Breast epithelium (tissue), 4 donors: ENCODE data around the gene MAPK14. TPM values are rescaled to one million over a fixed set of nuclear protein-coding genes. Genes with fewer than 3 reads are reported as not detected.

Experiments used
- DNase-seq, 2 donors: peaks; one replicate each; pipeline ENCODE4 v3.0.0-alpha.2; 2019; ENCODE audit warnings: low spot score in 2 of 2
- H3K27ac ChIP-seq, 2 donors: fragments of 200-600 bp; sonication (generic) in 1 of 2; one replicate each; pipeline ENCODE4 v1.5.1; 2016 to 2019; ENCODE audit warnings: mild to moderate bottlenecking in 1 of 2
- H3K27me3 ChIP-seq, 2 donors: fragments of 200-600 bp; sonication (generic) in 1 of 2; one replicate each; pipeline versions ENCODE4 v1.5.1 to v1.6.0; 2017 to 2019; ENCODE audit warnings: control low read depth in 1 of 2, mild to moderate bottlenecking in 1 of 2
- H3K36me3 ChIP-seq: fragments of 200-600 bp; one replicate; pipeline ENCODE4 v1.5.1; 2019
- H3K4me1 ChIP-seq, 2 donors: fragments of 200-600 bp; sonication (generic); one replicate each; pipeline ENCODE4 v1.5.1; 2016 to 2019; ENCODE audit warnings: control low read depth in 1 of 2
- H3K4me3 ChIP-seq, 3 donors: fragments of 200-600 bp; sonication (generic); 1 replicate in 2 of 3; 2 replicates in 1 of 3; pipeline ENCODE4 v1.5.1; 2016 to 2019; ENCODE audit warnings: mild to moderate bottlenecking in 3 of 3, moderate library complexity in 2 of 3
- H3K9me3 ChIP-seq, 2 donors: fragments of 200-600 bp; sonication (generic) in 1 of 2; one replicate each; pipeline ENCODE4 v1.5.1; 2016 to 2019; ENCODE audit warnings: control low read depth in 1 of 2
- POLR2A ChIP-seq: fragments of 450-650 bp; IDR thresholded peaks from one replicate; pipeline ENCODE4 v1.6.1; 2016; ENCODE audit warnings: antibody characterized with exemption, mild to moderate bottlenecking, moderate library complexity
- POLR2AphosphoS5 ChIP-seq, 3 donors: sonication (generic); formaldehyde crosslinking; IDR thresholded peaks; one replicate each; pipeline ENCODE4 v1.6.1; 2017; ENCODE audit warnings: antibody characterized with exemption in 3 of 3
- intact Hi-C: fragments of 100-400 bp; cut with DNase I; formaldehyde crosslinking; loops from one replicate; pipeline ENCODE4 v1.15.1; 2023; ENCODE audit warnings: low total_unique reads
- total RNA-seq, 3 donors: library from RNA; depleted of rRNA; stranded (reverse); fragments of >200 nt; gene quantifications; one replicate each; pipeline ENCODE4 v1.1.0, GENCODE V29; 2016
- TF ChIP-seq, protein P1 (sequence below), 3 donors: fragments of 450-650 bp; IDR thresholded peaks; one replicate each; pipeline ENCODE4 v1.5.1; 2016 to 2017; ENCODE audit warnings: antibody characterized with exemption in 3 of 3, mild to moderate bottlenecking in 3 of 3, moderate library complexity in 3 of 3

The MAPK14 gene
- total RNA-seq, 3 donors from 2014 or later = 72.8 to 85.6 (median 81.3) TPM

DNA sequence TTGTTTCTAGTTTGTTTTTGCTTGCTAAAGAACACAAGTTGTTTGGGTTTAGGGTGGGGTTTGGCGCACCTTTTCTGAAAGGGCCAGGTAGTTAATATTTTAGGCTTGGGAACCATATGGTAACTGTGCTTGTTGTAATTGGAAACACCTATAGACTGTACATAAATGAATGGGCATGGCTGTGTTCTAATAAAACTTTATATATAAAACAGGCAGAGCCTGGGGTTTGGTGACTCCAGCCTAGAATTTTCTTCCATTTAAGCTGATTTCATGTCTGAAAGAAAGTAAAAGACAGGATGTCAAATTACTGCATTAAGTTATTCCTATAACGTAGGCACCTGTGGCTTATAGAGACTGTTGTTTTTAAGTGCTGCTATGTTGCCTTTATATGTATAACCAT lies 66.6 kb downstream of the MAPK14 start:
- intact Hi-C loops = no loop called here

DNA sequence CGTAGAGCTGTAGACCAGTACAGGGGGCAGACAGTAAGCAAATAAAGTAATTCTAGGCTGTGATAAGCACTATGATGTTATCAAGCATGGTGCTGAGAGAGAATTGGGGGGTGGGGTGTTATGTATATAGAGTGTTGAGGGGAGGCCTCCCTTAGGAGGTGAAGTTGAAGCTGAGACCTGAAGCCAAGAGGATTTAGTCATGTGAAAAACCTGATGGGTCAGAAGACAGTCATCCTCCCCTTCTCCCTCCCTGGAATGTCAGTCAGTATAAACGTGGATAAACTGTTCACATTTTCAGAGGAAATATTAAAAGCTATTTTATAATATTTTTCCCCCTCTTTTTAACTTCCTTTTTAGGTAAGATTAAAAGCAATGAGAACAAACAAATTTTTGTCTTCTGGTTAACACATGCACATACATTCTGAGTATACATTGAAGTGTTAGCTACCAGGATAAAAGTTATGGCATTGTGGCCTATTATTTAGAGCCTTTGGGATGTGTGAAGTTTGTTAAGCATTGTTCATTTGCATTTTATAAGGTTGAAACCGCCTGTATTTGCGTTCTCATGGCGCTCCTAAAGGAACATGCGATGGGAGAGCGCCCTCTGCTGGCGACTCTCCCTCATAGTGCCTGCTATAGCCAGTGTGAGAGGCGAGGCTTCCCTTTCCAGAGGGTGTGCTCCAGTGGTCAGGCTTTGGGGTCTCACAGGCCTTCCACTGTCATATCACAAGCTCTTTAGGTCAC lies 67.3 kb downstream of the MAPK14 start:
- H3K36me3 ChIP-seq = no peaks in the 10 kb centered on the region
- H3K27me3 ChIP-seq = no peaks in the 10 kb centered on the region
- TF ChIP-seq, protein P1, sequence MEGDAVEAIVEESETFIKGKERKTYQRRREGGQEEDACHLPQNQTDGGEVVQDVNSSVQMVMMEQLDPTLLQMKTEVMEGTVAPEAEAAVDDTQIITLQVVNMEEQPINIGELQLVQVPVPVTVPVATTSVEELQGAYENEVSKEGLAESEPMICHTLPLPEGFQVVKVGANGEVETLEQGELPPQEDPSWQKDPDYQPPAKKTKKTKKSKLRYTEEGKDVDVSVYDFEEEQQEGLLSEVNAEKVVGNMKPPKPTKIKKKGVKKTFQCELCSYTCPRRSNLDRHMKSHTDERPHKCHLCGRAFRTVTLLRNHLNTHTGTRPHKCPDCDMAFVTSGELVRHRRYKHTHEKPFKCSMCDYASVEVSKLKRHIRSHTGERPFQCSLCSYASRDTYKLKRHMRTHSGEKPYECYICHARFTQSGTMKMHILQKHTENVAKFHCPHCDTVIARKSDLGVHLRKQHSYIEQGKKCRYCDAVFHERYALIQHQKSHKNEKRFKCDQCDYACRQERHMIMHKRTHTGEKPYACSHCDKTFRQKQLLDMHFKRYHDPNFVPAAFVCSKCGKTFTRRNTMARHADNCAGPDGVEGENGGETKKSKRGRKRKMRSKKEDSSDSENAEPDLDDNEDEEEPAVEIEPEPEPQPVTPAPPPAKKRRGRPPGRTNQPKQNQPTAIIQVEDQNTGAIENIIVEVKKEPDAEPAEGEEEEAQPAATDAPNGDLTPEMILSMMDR (IDR thresholded peaks at IDR 0.05) = peak; percentile 88 to 94 (median 93)
- peak in 2 of 3 donors; percentile 36 to 45 for TF ChIP-seq POLR2AphosphoS5 (IDR thresholded peaks at IDR 0.05)
- TF ChIP-seq POLR2A = no peak
- H3K4me3 ChIP-seq = no peak overlapping the region
- peak; percentile 70 to 83 for DNase-seq
- intact Hi-C loops = loop anchor here (5.0 kb wide), 1 partner anchor 68 kb away; the partner anchor contains the start of gene MAPK14
- H3K27ac ChIP-seq = peak overlapping the region in 1 of 2 donors; percentile 6
- H3K4me1 ChIP-seq = no peaks in the 10 kb centered on the region
- H3K9me3 ChIP-seq = no peaks in the 10 kb centered on the region

More for the DNA sequence above, 66.6 kb downstream of the MAPK14 start:
- H3K27me3 ChIP-seq = no peaks in the 10 kb centered on the region
- H3K27ac ChIP-seq = peak overlapping the region in 1 of 2 donors; percentile 6
- no peak for DNase-seq
- H3K36me3 ChIP-seq = no peaks in the 10 kb centered on the region
- H3K9me3 ChIP-seq = no peaks in the 10 kb centered on the region
- no peak overlapping the region for H3K4me3 ChIP-seq
- H3K4me1 ChIP-seq = no peaks in the 10 kb centered on the region
- no peak for TF ChIP-seq POLR2A

- Histone ChIP-seq H3K27ac (peak overlapping the region in 1 of 2 donors; percentile 6), H3K27me3 (no peaks in the 10 kb centered on the region), H3K9me3 (no peaks in the 10 kb centered on the region), H3K4me1 (no peaks in the 10 kb centered on the region), H3K36me3 (no peaks in the 10 kb centered on the region), H3K4me3 (no peak overlapping the region)
- no peak for DNase-seq
- TF ChIP-seq POLR2A (no peak), POLR2AphosphoS5 (IDR thresholded peaks at IDR 0.05) (no peak)
- TF ChIP-seq, protein P1 (IDR thresholded peaks at IDR 0.05) = no peak
- intact Hi-C loops = loop anchor here (5.0 kb wide), 1 partner anchor 68 kb away; the partner anchor contains the start of gene MAPK14
Observed at GRCh38 chr6:36095497-36096391, 68.1 kb downstream of the MAPK14 start.

DNA sequence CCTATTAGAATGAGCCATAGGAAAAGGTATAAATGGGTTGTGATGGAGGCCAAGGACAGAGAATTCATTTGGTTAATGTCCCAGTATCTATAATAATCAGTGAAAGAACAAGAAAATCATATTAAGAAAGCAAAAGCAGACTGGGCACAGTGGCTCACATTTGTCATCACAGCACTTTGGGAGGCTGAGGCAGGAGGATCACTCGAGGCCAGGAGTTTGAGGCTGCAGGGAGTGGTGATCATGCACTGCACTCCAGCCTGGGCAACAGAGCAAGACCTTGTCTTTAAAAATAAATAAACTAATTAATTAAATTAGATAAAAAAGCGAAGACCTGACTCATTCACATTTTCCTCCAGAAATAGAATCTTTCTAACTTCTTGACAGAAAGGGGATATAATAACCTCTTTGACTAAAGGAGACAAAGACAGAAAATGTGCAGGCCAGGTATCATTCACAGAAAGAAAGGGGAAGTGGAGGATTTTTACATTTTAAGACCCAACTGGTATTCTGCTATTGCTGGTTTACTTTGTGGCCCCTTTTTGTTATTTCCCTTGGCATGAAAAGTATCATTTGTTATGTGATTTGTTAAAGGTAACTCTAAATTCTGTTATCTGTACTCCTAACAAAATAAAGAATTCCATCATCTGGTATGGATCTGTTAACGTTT lies 70.8 kb downstream of the MAPK14 start:
- Histone ChIP-seq H3K9me3 (no peaks in the 10 kb centered on the region), H3K36me3 (no peaks in the 10 kb centered on the region), H3K27me3 (no peaks in the 10 kb centered on the region), H3K4me1 (no peaks in the 10 kb centered on the region), H3K27ac (no peak overlapping the region), H3K4me3 (no peak overlapping the region)
- TF ChIP-seq POLR2AphosphoS5 (IDR thresholded peaks at IDR 0.05) = no peak
- TF ChIP-seq POLR2A = no peak
- TF ChIP-seq, protein P1 (IDR thresholded peaks at IDR 0.05) = no peak
- intact Hi-C loops = loop anchor here (5.0 kb wide), 1 partner anchor 71 kb away; the partner anchor contains the start of gene MAPK14
- DNase-seq = no peak

GRCh38 chr6:36098920-36099647 lies 71.5 kb downstream of the MAPK14 start:
- Histone ChIP-seq H3K27me3 (no peaks in the 10 kb centered on the region), H3K9me3 (no peaks in the 10 kb centered on the region), H3K4me1 (no peaks in the 10 kb centered on the region), H3K27ac (no peak overlapping the region), H3K4me3 (no peak overlapping the region), H3K36me3 (no peaks in the 10 kb centered on the region)
- intact Hi-C loops = loop anchor here (5.0 kb wide), 1 partner anchor 72 kb away; the partner anchor contains the start of gene MAPK14
- TF ChIP-seq, protein P1 (IDR thresholded peaks at IDR 0.05) = no peak
- TF ChIP-seq POLR2AphosphoS5 (IDR thresholded peaks at IDR 0.05) = no peak
- TF ChIP-seq POLR2A = no peak
- DNase-seq = no peak
